HG02981 (cell line): Measurements from ENCODE around the gene ETFB.

Source experiments
- ATAC-seq: cut with Tn5 transposase; IDR thresholded peaks from one replicate; pipeline ENCODE4 v1.9.1; 2021; ENCODE audit warnings: mild to moderate bottlenecking, moderate library complexity; ENCODE audit not compliant: unreplicated experiment

ETFB gene

GRCh38 chr19:51329411-51329810, 36.8 kb downstream of the ETFB start:
- no peak for ATAC-seq

DNA sequence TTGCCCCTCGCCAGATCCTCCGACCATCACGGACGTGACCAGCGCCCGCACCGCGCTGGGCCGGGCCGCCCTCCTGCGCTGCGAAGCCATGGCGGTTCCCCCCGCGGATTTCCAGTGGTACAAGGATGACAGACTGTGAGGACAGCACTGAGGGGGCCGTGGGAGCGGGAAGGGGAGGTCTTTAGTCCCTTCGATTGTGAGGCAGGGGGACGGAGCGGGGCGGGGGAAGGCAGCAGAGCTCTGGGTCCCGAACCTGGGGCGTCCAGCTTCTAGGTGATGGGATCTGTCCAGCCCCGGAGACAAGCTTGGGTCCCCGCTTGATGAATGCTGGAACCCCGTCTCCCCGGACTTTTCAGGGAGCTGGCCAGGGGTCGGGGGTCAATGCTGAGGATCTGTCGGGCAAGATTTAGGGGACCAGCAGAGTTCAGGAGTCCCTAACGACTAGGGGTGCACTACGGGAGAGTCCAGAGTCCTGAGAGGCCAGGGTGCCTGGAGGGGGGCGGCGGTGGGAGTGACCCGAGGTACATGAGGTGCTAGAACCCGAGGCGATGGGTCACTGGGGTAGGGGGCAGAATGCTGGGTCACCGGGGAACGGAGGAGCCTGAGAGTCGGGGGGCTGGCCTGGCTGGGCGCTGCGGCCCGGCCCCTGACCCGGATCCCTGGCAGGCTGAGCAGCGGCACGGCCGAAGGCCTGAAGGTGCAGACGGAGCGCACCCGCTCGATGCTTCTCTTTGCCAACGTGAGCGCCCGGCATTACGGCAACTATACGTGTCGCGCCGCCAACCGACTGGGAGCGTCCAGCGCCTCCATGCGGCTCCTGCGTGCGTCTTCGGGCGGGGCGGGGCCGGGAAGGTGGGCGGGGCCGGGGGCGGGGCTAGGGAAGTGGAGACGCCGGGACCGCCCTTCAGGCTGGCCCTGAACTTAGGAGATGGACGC, 38.9 kb downstream of the ETFB start:
- no peak for ATAC-seq

GRCh38 chr19:51326216-51327065, 39.7 kb downstream of the ETFB start:
- no peak for ATAC-seq

GRCh38 chr19:51325161-51325976, 40.8 kb downstream of the ETFB start:
- ATAC-seq = no peak

DNA sequence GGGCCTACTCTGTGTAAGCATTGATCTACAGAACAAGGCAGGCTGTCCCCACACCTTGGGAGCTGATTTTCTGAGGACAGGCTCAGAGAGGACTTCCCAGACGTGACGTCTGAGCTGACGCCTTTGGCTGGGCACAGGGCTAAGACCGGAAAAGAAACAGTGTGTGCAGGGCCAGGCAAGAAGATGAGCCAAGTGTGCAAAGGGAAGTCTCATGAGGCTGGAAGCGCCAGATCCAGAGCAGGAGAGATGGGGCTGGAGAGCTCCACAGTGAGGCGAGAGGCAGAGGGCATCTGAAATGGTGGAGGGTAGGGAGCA, 42.1 kb downstream of the ETFB start:
- ATAC-seq = no peak

GRCh38 chr19:51323481-51324166, 42.6 kb downstream of the ETFB start:
- no peak for ATAC-seq

DNA sequence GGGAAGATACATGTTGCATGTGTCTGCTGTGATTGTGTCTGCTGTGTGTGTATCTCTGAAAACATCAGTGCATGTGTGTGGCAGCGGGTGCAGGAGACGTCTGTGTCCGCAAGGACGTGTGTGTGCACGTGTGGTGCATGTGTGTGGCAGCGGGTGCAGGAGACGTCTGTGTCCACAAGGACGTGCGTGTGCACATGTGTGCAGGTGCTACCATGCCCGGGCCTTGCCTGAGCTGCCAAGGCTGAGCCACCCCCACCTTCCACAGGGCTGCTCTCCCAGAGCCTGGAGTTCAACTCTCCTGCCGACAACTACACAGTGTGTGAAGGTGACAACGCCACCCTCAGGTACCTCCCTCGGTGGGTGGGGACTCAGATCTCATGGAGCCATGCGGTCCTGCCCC, 44.4 kb downstream of the ETFB start:
- no peak for ATAC-seq

DNA sequence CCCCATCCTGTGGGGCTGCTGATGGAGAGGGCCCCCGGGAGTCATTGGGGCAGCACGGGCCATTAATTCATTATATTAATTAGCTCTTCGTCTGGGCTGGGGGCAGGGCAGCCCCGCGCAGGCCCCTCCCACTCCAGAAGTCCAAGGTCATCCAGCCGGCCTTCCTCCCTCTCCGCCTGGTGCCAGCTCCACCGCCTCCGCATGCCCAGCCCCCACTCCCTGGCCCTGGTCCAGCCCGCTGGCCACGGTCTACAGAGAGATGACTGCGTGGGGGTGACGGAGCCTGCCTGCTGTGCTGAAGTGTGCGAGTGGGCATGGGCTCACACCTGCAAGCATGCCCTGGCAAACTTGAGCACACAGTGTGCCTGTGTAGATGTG, 45.9 kb downstream of the ETFB start:
- ATAC-seq = no peak

GRCh38 chr19:51319649-51320279, 46.4 kb downstream of the ETFB start:
- no peak for ATAC-seq

GRCh38 chr19:51318687-51319648, 47.2 kb downstream of the ETFB start:
- no peak for ATAC-seq

DNA sequence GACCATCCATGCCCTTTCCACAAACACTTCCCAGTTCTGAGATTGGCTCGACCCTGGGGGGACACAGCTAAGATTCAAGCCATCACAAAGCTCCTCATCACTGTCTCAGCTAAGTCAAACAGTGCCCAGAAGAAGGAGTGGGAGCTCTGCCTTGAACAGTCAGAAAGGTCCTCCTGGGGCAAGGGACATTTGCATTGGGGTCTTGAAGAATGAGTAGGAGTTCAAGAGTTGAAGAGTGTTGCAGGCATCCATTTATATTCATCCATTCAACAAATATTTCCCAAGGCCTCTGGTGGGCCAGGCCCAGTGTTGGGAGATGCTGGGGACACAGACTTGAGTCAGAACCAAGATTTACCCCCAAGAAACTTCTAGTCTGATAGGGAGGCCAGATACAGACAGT, 48.2 kb downstream of the ETFB start:
- ATAC-seq = no peak

- no peak for ATAC-seq
Measured at GRCh38 chr19:51317376-51317775, 48.8 kb downstream of the ETFB start.

- ATAC-seq = no peak
Measured at GRCh38 chr19:51316688-51317087, 49.5 kb downstream of the ETFB start.

DNA sequence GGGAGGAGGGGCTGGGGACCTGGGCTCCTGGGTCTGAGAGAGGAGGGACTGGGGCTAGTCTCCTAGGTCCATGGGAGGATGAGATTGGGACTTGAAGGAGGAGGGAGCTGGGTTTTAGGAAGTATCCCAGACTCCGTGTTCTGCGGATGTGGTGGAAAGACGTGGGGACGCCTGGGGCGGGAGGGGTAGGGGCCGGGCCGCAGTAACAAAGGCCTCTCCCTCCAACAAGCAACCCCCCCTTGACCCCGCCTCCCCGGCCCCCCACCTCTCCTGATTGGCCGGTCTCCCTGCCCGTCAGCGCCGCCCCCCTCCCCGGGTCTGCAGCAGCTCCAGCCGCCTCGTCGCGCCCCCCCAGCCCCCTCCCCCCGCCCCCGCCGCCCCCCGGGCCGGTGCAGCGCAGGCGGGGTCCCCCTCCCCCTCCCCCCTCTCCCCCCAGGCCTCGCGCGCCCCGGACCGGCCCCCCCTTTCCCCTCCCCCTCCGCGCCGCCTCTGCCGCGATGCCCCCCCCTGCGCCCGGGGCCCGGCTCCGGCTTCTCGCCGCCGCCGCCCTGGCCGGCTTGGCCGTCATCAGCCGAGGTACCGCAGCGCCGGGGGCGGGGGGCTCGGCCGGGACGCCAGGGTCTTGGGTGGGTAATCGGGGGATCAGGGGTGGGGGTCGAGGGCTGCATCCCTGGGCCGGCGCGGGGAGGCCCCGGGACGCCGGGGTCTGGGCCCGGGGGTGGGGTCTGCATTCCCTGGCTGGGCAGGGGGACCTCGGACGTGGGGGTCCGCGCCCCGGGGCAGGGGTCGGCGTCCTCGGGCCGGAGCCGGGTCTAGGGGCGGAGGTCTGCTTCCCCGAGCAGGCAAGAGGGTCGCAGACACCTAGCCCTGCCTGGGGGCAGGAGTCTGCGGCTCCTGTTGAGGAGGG, 54.6 kb downstream of the ETFB start, which contains the start of gene IGLON5:
TSS of gene IGLON5 (plus strand) at position 294 of the 907 bp plus-strand sequence. CDS start at position 498, 204 bp downstream.
- no peak for ATAC-seq

DNA sequence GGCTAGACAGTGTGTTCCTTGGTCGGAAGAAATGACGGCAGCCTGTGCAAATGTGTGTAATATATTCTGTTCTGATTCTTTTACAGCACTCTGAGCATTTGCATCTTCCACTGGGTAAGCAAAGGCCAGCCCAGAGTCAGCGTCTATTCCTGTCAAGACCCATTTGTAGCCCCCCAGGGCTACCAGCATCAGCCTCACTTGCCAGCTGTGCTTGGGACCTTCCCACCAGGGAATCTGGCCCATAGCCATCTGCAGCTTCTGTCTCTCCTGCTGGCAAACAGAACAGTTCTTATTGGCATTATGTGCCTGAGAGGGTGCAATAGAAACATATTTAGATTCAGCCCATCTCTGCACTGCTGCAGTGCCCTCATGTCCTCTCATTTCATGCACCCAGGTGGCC, 60.7 kb downstream of the ETFB start:
- ATAC-seq = no peak

- no peak for ATAC-seq
Measured at GRCh38 chr19:51301266-51301665, 64.9 kb downstream of the ETFB start.

GRCh38 chr19:51297406-51297805, 68.8 kb downstream of the ETFB start:
- ATAC-seq = no peak
